K562 (cell line): ENCODE results near the gene OTULIN. TPM values are rescaled to one million over a fixed set of nuclear protein-coding genes. Genes with fewer than 3 reads are reported as not detected.

Source experiments
- BHLHE40 ChIP-seq: IDR thresholded peaks from 2 replicates; pipeline ENCODE4 v1.6.1; 2011; ENCODE audit warnings: low read length, improper control_type of control experiment
- DPF2 ChIP-seq: fragments of 450-650 bp; IDR thresholded peaks from 2 replicates; pipeline ENCODE4 v1.6.1; 2016
- IRF2 ChIP-seq: sonication (generic); formaldehyde crosslinking; IDR thresholded peaks from 2 replicates; pipeline ENCODE4 v1.8.1; 2022; ENCODE audit warnings: mild to moderate bottlenecking, missing genetic modification reagents
- LARP7 ChIP-seq: fragments of 450-650 bp; IDR thresholded peaks from 2 replicates; pipeline ENCODE4 v1.6.1; 2016
- RUNX1 ChIP-seq: sonication (generic); IDR thresholded peaks from 2 replicates; pipeline ENCODE4 v1.6.1; 2016; ENCODE audit warnings: antibody characterized with exemption, low read depth
- SIRT6 ChIP-seq: IDR thresholded peaks from one replicate; pipeline ENCODE4 v1.6.1; 2012; ENCODE audit warnings: low read depth, mild to moderate bottlenecking, control low read depth, inconsistent platforms, low read length, moderate library complexity
- TFE3 ChIP-seq: fragments of 450-650 bp; formaldehyde crosslinking; IDR thresholded peaks from 2 replicates; pipeline ENCODE4 v1.4.0; 2020; ENCODE audit warnings: mild to moderate bottlenecking, mixed read lengths
- USF2 ChIP-seq: sonication (generic); formaldehyde crosslinking; IDR thresholded peaks from 2 replicates; pipeline ENCODE4 v1.5.0; 2020; ENCODE audit warnings: missing genetic modification reagents
- ZNF24 ChIP-seq: fragments of 450-650 bp; IDR thresholded peaks from 2 replicates; pipeline ENCODE4 v1.6.1; 2016
- polyA plus RNA-seq, 8 experiments: library from polyadenylated mRNA; depleted of rRNA in 4 of 8; stranded (reverse) in 5 of 8; unstranded in 3 of 8; fragments of >200 nt; fragmentation: Nextera tagmentation in 2 of 8; fragmentation: Illumina TruSeq in 1 of 8; extraction: Ambion mirVana in 2 of 8; extraction: Trizol in 1 of 8; gene quantifications; 2 replicates each; pipeline versions ENCODE4 v1.2.1 to v1.2.3, GENCODE V29; 2011 to 2014; ENCODE audit warnings: inconsistent platforms in 1 of 8, missing spikeins in 1 of 8
- total RNA-seq, 7 experiments: library from RNA; depleted of rRNA in 6 of 7; stranded (reverse); fragments of >200 nt in 6 of 7; fragmentation: Illumina TruSeq in 2 of 7; extraction: Trizol in 2 of 7; gene quantifications; 2 replicates each; pipeline versions ENCODE4 v1.2.1 to v1.2.3, GENCODE V29; 2011 to 2021; ENCODE audit warnings: low replicate concordance in 1 of 7
- TF ChIP-seq, protein P1 (sequence below), 2 experiments: fragments of 450-650 bp; IDR thresholded peaks; 2 replicates each; pipeline ENCODE4 v1.6.1; 2016; ENCODE audit warnings: mild to moderate bottlenecking in 2 of 2, borderline replicate concordance in 1 of 2, low read depth in 1 of 2, moderate library complexity in 1 of 2
- TF ChIP-seq, protein P2 (sequence below): fragments of 450-650 bp; IDR thresholded peaks from 2 replicates; pipeline ENCODE4 v1.6.1; 2017; ENCODE audit warnings: antibody characterized with exemption
- TF ChIP-seq, protein P3 (sequence below), 2 experiments: fragments of 450-650 bp in 1 of 2; sonication (generic) in 1 of 2; formaldehyde crosslinking; conservative IDR thresholded peaks; 2 replicates each; pipeline versions ENCODE4 v1.4.0 to v1.8.1; 2020 to 2022; ENCODE audit warnings: mild to moderate bottlenecking in 1 of 2, missing genetic modification reagents in 1 of 2

Gene OTULIN
- total and polyA plus RNA-seq, 9 of the 15 experiments (the other 6 are each of a cell fraction or from before 2014, with no cell fraction given), result 3.3 to 33.6 (median 20.1) TPM

- TF ChIP-seq, protein P1, sequence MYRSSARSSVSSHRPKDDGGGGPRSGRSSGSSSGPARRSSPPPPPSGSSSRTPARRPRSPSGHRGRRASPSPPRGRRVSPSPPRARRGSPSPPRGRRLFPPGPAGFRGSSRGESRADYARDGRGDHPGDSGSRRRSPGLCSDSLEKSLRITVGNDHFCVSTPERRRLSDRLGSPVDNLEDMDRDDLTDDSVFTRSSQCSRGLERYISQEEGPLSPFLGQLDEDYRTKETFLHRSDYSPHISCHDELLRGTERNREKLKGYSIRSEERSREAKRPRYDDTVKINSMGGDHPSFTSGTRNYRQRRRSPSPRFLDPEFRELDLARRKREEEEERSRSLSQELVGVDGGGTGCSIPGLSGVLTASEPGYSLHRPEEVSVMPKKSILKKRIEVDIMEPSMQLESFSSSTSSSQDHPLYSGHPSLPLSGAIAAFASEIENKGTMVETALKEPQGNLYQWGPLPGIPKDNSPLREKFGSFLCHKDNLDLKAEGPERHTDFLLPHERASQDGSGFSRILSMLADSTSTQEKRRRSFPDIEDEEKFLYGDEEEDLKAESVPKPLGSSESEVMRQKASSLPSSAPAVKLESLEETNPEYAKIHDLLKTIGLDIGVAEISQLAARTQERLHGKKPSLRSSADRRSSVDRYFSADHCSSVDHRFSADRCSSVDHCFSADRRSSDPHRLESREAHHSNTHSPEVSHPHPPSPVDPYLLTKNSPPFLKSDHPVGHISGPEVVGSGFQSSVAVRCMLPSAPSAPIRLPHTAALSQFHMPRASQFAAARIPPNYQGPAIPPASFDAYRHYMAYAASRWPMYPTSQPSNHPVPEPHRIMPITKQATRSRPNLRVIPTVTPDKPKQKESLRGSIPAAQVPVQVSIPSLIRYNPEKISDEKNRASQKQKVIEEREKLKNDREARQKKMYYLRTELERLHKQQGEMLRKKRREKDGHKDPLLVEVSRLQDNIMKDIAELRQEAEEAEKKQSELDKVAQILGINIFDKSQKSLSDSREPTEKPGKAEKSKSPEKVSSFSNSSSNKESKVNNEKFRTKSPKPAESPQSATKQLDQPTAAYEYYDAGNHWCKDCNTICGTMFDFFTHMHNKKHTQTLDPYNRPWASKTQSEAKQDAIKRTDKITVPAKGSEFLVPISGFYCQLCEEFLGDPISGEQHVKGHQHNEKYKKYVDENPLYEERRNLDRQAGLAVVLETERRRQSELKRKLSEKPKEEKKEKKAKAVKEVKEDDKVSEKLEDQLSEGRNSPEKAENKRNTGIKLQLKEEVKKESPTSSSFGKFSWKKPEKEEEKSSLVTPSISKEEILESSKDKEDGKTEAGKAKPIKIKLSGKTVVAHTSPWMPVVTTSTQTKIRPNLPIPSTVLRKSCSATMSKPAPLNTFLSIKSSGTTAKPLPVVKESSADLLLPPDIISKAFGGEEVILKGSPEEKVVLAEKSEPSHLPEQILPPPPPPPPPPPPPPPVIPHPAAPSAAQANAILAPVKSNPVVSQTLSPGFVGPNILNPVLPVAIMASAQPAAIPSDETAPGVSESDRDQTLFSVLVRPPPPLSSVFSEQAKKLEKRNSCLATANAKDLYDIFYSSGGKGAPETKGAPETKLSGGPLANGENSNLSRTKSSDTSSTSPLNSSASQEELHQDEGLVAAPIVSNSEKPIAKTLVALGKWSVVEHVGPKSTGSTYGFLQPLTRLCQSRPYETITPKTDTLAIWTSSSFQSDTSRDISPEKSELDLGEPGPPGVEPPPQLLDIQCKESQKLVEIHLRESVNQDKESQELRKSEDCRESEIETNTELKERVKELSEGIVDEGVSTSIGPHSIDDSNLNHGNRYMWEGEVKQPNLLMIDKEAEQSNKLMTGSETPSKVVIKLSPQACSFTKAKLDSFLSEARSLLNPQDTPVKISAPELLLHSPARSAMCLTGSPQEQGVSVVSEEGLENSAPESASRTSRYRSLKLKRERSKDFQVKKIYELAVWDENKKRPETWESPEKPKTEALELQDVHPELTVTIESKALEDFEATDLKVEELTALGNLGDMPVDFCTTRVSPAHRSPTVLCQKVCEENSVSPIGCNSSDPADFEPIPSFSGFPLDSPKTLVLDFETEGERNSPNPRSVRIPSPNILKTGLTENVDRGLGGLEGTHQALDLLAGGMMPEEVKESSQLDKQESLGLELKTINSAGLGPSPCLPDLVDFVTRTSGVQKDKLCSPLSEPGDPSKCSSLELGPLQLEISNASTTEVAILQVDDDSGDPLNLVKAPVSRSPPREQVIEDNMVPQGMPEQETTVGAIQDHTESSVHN (IDR thresholded peaks at IDR 0.05; ENCODE audit: borderline replicate concordance in 1 of 2, low read depth in 1 of 2), result no peak
- peak; percentile 49 for TF ChIP-seq BHLHE40
- TF ChIP-seq IRF2 (CRISPR knock-in tag), result no peak
- peak; percentile 80 for TF ChIP-seq ZNF24
- peak; percentile 66; the same call in 1 of the 2 replicates for TF ChIP-seq LARP7
- TF ChIP-seq USF2 (CRISPR knock-in tag), result no peak
- TF ChIP-seq, protein P2, sequence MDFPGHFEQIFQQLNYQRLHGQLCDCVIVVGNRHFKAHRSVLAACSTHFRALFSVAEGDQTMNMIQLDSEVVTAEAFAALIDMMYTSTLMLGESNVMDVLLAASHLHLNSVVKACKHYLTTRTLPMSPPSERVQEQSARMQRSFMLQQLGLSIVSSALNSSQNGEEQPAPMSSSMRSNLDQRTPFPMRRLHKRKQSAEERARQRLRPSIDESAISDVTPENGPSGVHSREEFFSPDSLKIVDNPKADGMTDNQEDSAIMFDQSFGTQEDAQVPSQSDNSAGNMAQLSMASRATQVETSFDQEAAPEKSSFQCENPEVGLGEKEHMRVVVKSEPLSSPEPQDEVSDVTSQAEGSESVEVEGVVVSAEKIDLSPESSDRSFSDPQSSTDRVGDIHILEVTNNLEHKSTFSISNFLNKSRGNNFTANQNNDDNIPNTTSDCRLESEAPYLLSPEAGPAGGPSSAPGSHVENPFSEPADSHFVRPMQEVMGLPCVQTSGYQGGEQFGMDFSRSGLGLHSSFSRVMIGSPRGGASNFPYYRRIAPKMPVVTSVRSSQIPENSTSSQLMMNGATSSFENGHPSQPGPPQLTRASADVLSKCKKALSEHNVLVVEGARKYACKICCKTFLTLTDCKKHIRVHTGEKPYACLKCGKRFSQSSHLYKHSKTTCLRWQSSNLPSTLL, result no peak
- no peak for TF ChIP-seq SIRT6
- TF ChIP-seq DPF2, result no peak
- TF ChIP-seq, protein P3, sequence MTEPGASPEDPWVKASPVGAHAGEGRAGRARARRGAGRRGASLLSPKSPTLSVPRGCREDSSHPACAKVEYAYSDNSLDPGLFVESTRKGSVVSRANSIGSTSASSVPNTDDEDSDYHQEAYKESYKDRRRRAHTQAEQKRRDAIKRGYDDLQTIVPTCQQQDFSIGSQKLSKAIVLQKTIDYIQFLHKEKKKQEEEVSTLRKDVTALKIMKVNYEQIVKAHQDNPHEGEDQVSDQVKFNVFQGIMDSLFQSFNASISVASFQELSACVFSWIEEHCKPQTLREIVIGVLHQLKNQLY (CRISPR knock-in tag; conservative IDR thresholded peaks at IDR 0.05), result 0 out of 4 replicates have a peak, but pooled peaks of 1 of the 2 experiments have one; percentile 46
- TF ChIP-seq RUNX1, result no peak
- TF ChIP-seq TFE3 (CRISPR knock-in tag), result no peak
Measured at GRCh38 chr5:14664270-14665100, at the start of gene OTULIN (continued).
